SK-N-SH treated with all-trans-retinoic acid at 6 μM for 48 hours (cell line): ENCODE data around the gene NPR3.

Experiments used
- CREB5 ChIP-seq: fragments of 250-450 bp; sonication (Bioruptor Pico); IDR thresholded peaks from 2 replicates; pipeline ENCODE4 v1.5.1; 2020; ENCODE audit warnings: low read depth, mild to moderate bottlenecking, moderate library complexity
- ISL1 ChIP-seq: fragments of 250-450 bp; sonication (Bioruptor Pico); IDR thresholded peaks from 2 replicates; pipeline ENCODE4 v2.1.2; 2022; ENCODE audit warnings: mild to moderate bottlenecking, moderate library complexity
- PATZ1 ChIP-seq: fragments of 250-450 bp; sonication (Bioruptor Pico); IDR thresholded peaks from 2 replicates; pipeline ENCODE4 v1.8.0; 2020; ENCODE audit warnings: mild to moderate bottlenecking, moderate library complexity, borderline replicate concordance
- RARB ChIP-seq: fragments of 250-450 bp; sonication (Bioruptor Pico); IDR thresholded peaks from 2 replicates; pipeline ENCODE4 v1.8.0; 2021; ENCODE audit warnings: mild to moderate bottlenecking, moderate library complexity
- TSHZ2 ChIP-seq: fragments of 250-450 bp; sonication (Bioruptor Pico); IDR thresholded peaks from 2 replicates; pipeline ENCODE4 v1.5.0; 2020; ENCODE audit warnings: mild to moderate bottlenecking, moderate library complexity
- ZFP3 ChIP-seq: fragments of 250-450 bp; sonication (Bioruptor Pico); IDR thresholded peaks from 2 replicates; pipeline ENCODE4 v1.5.0; 2020; ENCODE audit warnings: mild to moderate bottlenecking, moderate library complexity
- ZFP30 ChIP-seq: fragments of 450-650 bp; formaldehyde crosslinking; IDR thresholded peaks from 2 replicates; pipeline ENCODE4 v1.5.0; 2022; ENCODE audit warnings: mild to moderate bottlenecking, moderate library complexity
- ZNF70 ChIP-seq: fragments of 450-650 bp; formaldehyde crosslinking; IDR thresholded peaks from 2 replicates; pipeline ENCODE4 v1.5.0; 2020; ENCODE audit warnings: mild to moderate bottlenecking, moderate library complexity

GRCh38 chr5:32837211-32837610 lies 126.1 kb downstream of the NPR3 start:
- no peak for TF ChIP-seq PATZ1 (CRISPR knock-in tag)
- no peak for TF ChIP-seq TSHZ2 (CRISPR knock-in tag)
- no peak for TF ChIP-seq ZFP3 (CRISPR knock-in tag)
- no peak for TF ChIP-seq ISL1 (CRISPR knock-in tag)
- no peak for TF ChIP-seq ZNF70 (CRISPR knock-in tag)
- TF ChIP-seq ZFP30 = no peak
- no peak for TF ChIP-seq CREB5
- TF ChIP-seq RARB (CRISPR knock-in tag) = no peak
